HepG2 (cell line): ENCODE data around the gene ZNF341. TPM values are rescaled to one million over a fixed set of nuclear protein-coding genes. Genes with fewer than 3 reads are reported as not detected.

Source experiments
- GABPA ChIP-seq, 2 experiments: IDR thresholded peaks; 2 replicates each; pipeline ENCODE4 v1.6.1; 2011 to 2016; ENCODE audit warnings: low read depth in 2 of 2, low read length in 1 of 2, missing biosample characterization in 1 of 2, missing genetic modification characterization in 1 of 2
- HOXD1 ChIP-seq: sonication (generic); formaldehyde crosslinking; IDR thresholded peaks from 2 replicates; pipeline ENCODE4 v1.5.0; 2020; ENCODE audit warnings: missing genetic modification reagents
- MED8 ChIP-seq: sonication (generic); formaldehyde crosslinking; IDR thresholded peaks from 2 replicates; pipeline ENCODE4 v1.8.1; 2023; ENCODE audit warnings: mild to moderate bottlenecking, missing genetic modification reagents; ENCODE audit not compliant: insufficient replicate concordance
- NCOA1 ChIP-seq: sonication (generic); formaldehyde crosslinking; IDR thresholded peaks from 2 replicates; pipeline ENCODE4 v1.9.0; 2021; ENCODE audit warnings: missing genetic modification reagents
- RFXANK ChIP-seq: IDR thresholded peaks from 2 replicates; pipeline ENCODE4 v1.6.1; 2016
- YEATS4 ChIP-seq: sonication (generic); formaldehyde crosslinking; IDR thresholded peaks from 2 replicates; pipeline ENCODE4 v1.4.0; 2020; ENCODE audit warnings: missing genetic modification reagents, borderline replicate concordance
- ZNF354B ChIP-seq: sonication (generic); formaldehyde crosslinking; IDR thresholded peaks from 2 replicates; pipeline ENCODE4 v1.8.0; 2022; ENCODE audit warnings: mild to moderate bottlenecking, missing genetic modification reagents
- ZNF501 ChIP-seq: sonication (generic); formaldehyde crosslinking; IDR thresholded peaks from 2 replicates; pipeline ENCODE4 v1.5.1; 2020; ENCODE audit warnings: mild to moderate bottlenecking, moderate library complexity, missing genetic modification reagents
- polyA plus RNA-seq, 8 experiments: library from polyadenylated mRNA; depleted of rRNA in 3 of 8; stranded (reverse) in 7 of 8; unstranded in 1 of 8; fragments of >200 nt; fragmentation: Illumina TruSeq in 4 of 8; extraction: Trizol in 4 of 8; gene quantifications; 2 replicates each; pipeline versions ENCODE4 v1.2.1 to v1.2.3, GENCODE V29; 2011 to 2016; ENCODE audit warnings: low read depth in 4 of 8, missing spikeins in 1 of 8, mixed read lengths in 1 of 8; ENCODE audit not compliant: insufficient read depth in 1 of 8
- total RNA-seq, 5 experiments: library from RNA; depleted of rRNA; stranded (reverse); fragments of >200 nt; fragmentation: Illumina TruSeq; extraction: Trizol; gene quantifications; 2 replicates each; pipeline ENCODE4 v1.2.3, GENCODE V29; 2016; ENCODE audit warnings: low read depth in 1 of 5
- TF ChIP-seq, protein P1 (sequence below): sonication (generic); formaldehyde crosslinking; IDR thresholded peaks from 2 replicates; pipeline ENCODE4 v1.4.0; 2020; ENCODE audit warnings: missing genetic modification reagents
- TF ChIP-seq, protein P2 (sequence below), 2 experiments: fragments of 450-650 bp in 1 of 2; sonication (generic) in 1 of 2; formaldehyde crosslinking in 1 of 2; IDR thresholded peaks; 2 replicates each; pipeline versions ENCODE4 v1.6.1 to v1.8.0; 2016 to 2022; ENCODE audit warnings: antibody characterized with exemption in 1 of 2, mild to moderate bottlenecking in 1 of 2, missing genetic modification reagents in 1 of 2

Gene ZNF341
- total and polyA plus RNA-seq, 2 of the 13 experiments (the other 11 are each of a cell fraction or from before 2014, with no cell fraction given): 1.1 to 2.2 TPM

DNA sequence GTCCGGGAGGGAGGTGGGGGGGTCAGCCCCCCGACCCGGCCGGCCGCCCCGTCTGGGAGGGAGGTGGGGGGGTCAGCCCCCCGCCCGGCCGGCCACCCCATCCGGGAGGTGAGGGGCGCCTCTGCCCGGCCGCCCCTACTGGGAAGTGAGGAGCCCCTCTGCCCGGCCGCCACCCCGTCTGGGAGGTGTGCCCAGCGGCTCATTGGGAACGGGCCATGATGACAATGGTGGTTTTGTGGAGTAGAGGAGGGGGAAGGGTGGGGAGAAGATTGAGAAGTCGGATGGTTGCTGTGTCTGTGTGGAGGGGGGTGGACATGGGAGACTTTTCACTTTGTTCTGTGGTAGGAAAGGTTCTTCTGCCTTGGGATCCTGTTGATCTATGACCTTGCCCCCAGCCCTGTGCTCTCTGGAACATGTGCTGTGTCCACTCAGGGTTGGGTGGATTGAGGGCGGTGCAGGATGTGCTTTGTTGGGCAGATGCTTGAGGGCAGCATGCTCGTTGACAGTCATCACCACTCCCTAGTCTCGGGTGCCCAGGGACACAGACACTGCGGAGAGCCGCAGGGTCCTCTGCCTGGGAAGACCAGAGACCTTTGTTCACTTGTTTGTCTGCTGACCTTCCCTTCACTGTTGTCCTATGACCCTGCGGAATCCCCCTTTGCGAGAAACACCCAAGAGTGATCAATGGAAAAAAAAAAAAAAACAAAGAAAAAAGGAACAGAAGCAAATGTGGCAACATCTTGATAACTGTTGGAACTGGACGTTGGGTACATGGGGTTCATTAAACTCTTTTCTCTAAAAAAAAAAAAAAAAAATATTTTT, 30.0 kb upstream of the ZNF341 start (continued):
- TF ChIP-seq, protein P1, sequence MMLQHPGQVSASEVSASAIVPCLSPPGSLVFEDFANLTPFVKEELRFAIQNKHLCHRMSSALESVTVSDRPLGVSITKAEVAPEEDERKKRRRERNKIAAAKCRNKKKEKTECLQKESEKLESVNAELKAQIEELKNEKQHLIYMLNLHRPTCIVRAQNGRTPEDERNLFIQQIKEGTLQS: no peak
- TF ChIP-seq RFXANK (CRISPR knock-in tag): no peak
- no peak for TF ChIP-seq GABPA (IDR thresholded peaks at IDR 0.05; ENCODE audit: low read depth, low read length)
- no peak; the same call in 1 of the 2 replicates for TF ChIP-seq GABPA (CRISPR knock-in tag; IDR thresholded peaks at IDR 0.05; ENCODE audit: low read depth)
- no peak for TF ChIP-seq ZNF354B (CRISPR knock-in tag)
- peak; percentile 23 for TF ChIP-seq MED8 (CRISPR knock-in tag)
- TF ChIP-seq, protein P2, sequence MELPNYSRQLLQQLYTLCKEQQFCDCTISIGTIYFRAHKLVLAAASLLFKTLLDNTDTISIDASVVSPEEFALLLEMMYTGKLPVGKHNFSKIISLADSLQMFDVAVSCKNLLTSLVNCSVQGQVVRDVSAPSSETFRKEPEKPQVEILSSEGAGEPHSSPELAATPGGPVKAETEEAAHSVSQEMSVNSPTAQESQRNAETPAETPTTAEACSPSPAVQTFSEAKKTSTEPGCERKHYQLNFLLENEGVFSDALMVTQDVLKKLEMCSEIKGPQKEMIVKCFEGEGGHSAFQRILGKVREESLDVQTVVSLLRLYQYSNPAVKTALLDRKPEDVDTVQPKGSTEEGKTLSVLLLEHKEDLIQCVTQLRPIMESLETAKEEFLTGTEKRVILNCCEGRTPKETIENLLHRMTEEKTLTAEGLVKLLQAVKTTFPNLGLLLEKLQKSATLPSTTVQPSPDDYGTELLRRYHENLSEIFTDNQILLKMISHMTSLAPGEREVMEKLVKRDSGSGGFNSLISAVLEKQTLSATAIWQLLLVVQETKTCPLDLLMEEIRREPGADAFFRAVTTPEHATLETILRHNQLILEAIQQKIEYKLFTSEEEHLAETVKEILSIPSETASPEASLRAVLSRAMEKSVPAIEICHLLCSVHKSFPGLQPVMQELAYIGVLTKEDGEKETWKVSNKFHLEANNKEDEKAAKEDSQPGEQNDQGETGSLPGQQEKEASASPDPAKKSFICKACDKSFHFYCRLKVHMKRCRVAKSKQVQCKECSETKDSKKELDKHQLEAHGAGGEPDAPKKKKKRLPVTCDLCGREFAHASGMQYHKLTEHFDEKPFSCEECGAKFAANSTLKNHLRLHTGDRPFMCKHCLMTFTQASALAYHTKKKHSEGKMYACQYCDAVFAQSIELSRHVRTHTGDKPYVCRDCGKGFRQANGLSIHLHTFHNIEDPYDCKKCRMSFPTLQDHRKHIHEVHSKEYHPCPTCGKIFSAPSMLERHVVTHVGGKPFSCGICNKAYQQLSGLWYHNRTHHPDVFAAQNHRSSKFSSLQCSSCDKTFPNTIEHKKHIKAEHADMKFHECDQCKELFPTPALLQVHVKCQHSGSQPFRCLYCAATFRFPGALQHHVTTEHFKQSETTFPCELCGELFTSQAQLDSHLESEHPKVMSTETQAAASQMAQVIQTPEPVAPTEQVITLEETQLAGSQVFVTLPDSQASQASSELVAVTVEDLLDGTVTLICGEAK (IDR thresholded peaks at IDR 0.05): no peak
- TF ChIP-seq, protein P2 (CRISPR knock-in tag; IDR thresholded peaks at IDR 0.05): peak; percentile 78
- peak; percentile 85 for TF ChIP-seq NCOA1 (CRISPR knock-in tag)
- TF ChIP-seq YEATS4 (CRISPR knock-in tag): peak; percentile 83; the same call in 1 of the 2 replicates
- peak; percentile 66; the same call in 1 of the 2 replicates for TF ChIP-seq HOXD1 (CRISPR knock-in tag)
- TF ChIP-seq ZNF501: no peak; the same call in 1 of the 2 replicates
